DMS53 (cell line): ENCODE measurements around the gene SIGLEC9.

Experiments
- DNase-seq: peaks from one replicate; lab custom pipeline; 2025; lab: John Stamatoyannopoulos, UW

The SIGLEC9 gene

GRCh38 chr19:51124729-51125128 lies at the start of gene SIGLEC9:
Gene SIGLEC9 (plus strand): TSS chr19:51124906. CDS start chr19:51124975, 69 bp downstream.
- DNase-seq, result no peak

DNA sequence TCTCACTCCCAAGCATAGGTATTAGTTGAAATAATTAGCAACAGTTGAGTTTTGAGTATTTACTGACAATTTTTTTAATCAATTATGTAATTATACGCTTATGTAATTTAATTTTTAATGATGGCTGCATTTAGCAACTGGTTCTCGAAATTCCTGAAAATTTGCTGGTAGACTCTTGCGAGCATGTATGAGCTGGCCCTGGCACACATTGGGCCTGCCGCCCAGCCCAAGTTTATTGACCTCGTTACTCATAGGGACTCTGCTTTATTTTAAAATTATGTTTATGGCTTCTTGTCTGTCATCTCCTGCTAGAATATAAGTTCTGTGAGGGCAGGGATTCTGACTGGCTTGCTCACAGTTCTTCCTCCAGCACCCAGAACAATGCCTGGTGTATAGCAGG lies 48.7 kb upstream of the SIGLEC9 start:
- DNase-seq, result no peak

- no peak for DNase-seq
Observed at GRCh38 chr19:51076631-51077213, 48.0 kb upstream of the SIGLEC9 start.

- DNase-seq, result no peak
Observed at GRCh38 chr19:51078104-51078503, 46.6 kb upstream of the SIGLEC9 start.

DNA sequence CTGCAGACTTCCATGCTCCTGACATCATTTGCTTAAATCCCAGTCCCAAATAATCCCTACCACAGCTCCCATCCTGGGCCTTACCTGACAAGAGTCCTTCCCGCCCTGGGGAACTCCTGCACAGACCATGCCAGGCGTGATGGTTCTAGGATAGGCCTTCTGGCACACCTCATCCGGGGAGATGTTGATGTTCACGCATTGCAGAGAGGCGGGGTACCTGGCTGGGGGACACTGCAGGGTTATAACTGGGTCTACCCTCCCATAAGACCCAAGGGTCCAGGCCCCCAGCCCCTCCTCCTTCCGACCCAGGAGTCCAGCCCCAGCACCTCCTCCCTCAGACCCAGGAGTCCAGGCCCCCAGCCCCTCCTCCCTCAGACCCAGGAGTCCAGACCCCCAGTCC lies 46.0 kb upstream of the SIGLEC9 start:
- DNase-seq, result no peak

- DNase-seq, result no peak
Observed at GRCh38 chr19:51079481-51080110, 45.1 kb upstream of the SIGLEC9 start.

GRCh38 chr19:51081476-51081875 lies 43.2 kb upstream of the SIGLEC9 start:
- DNase-seq, result no peak

DNA sequence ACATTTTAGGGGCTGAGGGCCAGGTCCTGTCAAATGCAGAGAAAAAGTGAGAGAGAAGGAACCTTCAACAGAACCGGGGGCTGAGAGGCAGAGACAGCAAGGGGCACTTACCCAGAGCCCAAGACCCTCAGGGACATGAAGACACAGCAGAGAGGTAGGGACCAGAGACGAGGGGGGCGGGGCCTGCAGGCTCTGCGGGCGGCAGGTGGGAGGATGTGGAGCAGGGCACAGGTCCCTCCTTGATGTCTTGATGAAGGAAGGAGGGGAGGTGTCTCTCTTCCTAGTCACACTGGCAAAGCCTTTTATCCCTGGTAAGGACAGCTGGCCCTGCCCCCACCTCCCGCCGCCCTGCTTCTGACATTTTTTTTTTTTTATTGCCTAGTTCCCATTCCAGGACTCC lies 42.1 kb upstream of the SIGLEC9 start, which contains the start of gene KLK14:
KLK14 (minus strand) TSS at position 277 of the 400 bp plus-strand sequence; CDS start at position 4, 273 bp downstream.
- DNase-seq, result peak; percentile 51

GRCh38 chr19:51083181-51083580 lies 41.5 kb upstream of the SIGLEC9 start:
- peak; percentile 20 for DNase-seq

DNA sequence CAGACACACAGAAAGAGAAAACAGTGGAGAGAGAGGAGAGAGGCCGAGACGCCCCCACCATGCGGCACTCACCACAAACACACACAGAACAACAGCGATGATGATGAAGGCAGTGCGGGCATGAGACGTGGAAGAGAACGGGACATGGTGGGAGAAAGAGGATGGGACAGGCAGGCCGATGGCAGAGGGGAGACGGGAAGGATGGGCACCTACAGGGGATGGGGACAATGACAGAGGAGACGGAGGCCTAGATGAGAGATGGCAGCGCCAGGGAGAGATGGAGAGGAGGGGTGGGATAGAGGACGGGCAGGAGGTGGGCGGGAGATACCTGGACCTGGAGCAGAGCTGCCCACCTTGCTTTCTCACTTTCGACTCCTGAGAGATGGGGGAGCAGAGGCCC lies 40.9 kb upstream of the SIGLEC9 start:
- no peak for DNase-seq

- DNase-seq, result peak; percentile 44
Observed at GRCh38 chr19:51084505-51084904, 40.2 kb upstream of the SIGLEC9 start.

- DNase-seq, result peak; percentile 97
Observed at GRCh38 chr19:51086153-51086850, 38.4 kb upstream of the SIGLEC9 start.

DNA sequence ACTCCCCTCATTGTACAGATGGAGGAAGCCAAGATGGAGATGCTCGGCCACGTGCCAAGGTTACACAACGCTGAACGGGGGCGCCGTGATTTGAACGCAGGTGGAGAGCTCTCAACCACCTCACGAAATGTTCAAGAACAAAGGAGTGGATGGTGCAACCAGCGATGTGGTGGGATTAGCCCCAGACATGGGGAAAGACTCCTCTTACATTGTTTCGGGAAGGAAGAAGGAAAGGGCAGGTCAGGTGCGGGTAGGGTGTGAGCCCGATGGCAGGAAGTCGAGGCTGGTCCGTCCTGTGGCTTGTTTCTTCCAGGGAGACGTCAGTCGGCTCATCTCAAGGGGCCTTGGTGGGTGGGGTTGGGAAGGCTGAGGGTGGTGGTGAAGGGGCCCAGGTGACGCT lies 34.9 kb upstream of the SIGLEC9 start:
- no peak for DNase-seq

GRCh38 chr19:51090471-51090870 lies 34.2 kb upstream of the SIGLEC9 start:
- DNase-seq, result no peak

GRCh38 chr19:51091126-51091525 lies 33.6 kb upstream of the SIGLEC9 start:
- no peak for DNase-seq

DNA sequence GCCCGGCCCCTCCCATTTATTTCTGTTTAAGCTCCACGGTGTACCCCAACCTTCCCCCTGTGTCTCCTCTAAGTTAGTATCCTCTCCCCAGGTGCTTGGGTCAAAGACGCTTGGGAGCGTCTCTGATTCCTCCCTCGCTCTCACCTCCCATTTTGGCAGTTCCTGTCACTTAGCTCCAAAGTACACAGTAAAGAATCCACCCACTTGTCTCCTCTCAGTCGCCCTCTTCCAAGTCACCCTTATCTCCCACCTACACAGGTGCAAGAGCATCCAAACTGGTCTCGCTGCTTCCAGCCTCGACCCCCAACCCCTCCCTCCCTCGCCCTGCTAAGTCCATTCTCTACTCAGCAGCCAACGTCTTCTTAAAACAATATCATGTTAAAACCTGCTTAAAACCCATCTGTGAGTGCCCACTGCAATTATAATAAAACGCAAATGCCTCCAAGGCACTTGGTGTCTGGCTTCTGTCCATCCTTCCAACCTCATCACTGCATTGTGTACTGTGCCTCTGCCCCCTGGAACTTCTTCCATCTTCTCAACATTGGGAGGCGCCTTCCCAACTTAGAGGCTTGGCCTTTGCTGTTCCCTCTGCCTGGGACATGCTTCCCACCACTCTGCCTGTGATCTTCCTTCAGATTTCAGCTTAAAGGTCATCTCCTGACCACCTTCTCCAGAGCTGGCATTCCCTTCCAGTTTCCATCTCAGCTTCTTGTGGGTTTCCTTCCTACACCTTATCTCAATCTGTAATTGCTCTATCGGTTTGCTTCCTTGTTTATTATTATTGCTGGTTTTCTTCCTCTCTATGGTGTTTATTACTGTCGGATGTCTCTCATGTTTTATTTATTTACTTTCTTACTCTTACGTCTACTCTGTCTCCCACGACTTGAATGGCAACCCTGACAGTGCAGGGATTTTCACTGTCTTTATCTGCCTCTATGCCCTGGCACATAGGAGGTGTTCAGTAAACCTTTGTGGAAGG lies 32.5 kb upstream of the SIGLEC9 start:
- peak; percentile 70 for DNase-seq

DNA sequence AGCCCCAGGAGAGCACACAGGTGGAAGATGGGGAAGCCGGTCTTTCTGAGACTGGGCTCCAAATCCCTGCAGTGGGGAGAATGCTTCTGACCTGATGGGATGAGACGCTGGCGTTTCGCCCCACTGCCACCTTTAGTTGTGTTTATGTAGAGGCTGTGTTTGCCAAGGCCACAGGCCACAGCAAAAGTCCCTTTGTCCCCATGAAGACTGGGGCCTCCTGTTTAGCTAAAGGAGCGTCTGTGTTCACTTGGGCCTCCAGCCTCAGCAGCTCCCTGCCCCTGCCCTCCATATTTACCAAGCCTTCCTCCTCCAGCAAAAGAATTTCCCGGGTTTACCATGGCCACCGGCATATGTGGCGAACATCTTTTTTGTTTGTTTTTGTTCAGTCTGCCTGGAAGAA lies 31.6 kb upstream of the SIGLEC9 start:
- peak; percentile 74 for DNase-seq

DNA sequence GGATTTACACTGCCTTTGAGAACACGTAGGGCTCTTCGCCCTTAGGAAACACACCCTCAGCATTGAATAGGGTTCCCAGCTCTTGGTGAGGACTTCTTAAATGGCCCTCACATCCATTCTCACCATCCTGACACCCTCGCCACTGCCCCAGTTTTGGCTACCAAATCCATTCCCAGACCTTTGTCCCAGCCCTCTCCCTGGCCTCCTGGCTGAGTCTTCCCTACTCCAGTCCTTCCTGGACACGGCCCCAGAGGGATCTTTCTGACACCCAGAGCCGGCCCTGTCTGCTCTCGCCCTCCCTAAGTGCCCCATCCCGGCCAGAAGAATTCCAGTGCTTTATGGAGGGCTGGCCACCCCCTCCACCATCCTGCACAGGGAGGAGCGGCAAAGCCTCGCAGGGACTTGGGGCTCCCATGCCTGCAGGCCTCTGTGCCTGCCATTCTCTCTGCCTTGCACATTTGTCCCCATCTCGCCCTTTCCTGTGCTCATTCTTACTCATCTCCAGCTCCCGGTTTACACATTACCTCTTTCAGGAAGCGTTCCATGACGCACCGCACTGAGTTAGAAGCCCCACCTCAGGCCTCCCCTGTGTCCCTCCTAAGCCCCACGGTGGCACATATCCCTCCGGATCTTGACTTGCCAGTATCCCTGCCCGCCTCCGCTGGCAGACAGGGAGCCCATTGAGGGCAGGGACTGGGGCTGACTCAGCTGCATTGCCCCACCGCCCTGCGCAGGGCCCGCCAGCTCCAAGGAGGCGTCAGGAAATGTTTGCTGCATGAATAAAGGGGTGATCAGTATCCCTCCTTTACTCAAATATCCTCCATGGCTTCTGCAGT lies 31.0 kb upstream of the SIGLEC9 start:
- DNase-seq, result peak; percentile 53

DNA sequence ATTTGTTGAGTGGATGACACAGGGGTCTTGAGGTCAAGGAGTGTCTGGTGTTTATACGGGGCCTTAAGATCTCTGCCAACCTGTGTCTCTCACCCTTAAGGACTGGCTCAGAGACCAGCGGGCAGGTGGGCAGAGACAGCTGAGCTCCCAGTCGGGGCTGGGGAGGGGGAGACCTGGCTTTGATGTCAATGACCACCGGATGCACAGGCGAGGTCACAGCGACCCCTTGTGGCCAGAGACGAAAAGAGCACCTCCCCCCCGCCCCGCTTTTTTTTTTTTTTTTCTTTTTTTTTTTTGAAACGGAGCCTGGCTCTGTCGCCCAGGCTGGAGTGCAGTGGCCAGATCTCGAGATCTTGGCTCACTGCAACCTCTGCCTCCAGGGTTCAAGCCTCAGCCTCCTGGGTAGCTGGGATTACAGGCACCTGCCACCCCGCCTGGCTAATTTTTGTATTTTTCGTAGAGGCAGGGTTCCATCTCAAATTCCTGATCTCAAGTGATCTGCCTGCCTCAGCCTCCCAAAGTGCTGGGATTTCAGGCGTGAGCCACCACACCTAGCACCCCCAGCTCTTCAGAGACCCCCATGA lies 29.9 kb upstream of the SIGLEC9 start:
- DNase-seq, result peak; percentile 70

- peak; percentile 51 for DNase-seq
Observed at GRCh38 chr19:51096473-51097165, 28.1 kb upstream of the SIGLEC9 start.
